Inferior parietal cortex (tissue), 1 donor: ENCODE results near the gene RNF113B.

Experiments
- DNase-seq: peaks from one replicate; pipeline ENCODE4 v3.0.0-alpha.2; 2016; ENCODE audit errors: extremely low spot score

The RNF113B gene

GRCh38 chr13:98174307-98174706 is 2.8 kb downstream of the RNF113B start:
- DNase-seq: no peak

GRCh38 chr13:98173431-98174152 is 3.5 kb downstream of the RNF113B start:
- DNase-seq: no peak

GRCh38 chr13:98172590-98173422 is 4.3 kb downstream of the RNF113B start:
- peak; percentile 31 for DNase-seq

GRCh38 chr13:98171900-98172589 is 5.0 kb downstream of the RNF113B start:
- no peak for DNase-seq

- no peak for DNase-seq
Measured at GRCh38 chr13:98169331-98169730, 7.7 kb downstream of the RNF113B start.

DNA sequence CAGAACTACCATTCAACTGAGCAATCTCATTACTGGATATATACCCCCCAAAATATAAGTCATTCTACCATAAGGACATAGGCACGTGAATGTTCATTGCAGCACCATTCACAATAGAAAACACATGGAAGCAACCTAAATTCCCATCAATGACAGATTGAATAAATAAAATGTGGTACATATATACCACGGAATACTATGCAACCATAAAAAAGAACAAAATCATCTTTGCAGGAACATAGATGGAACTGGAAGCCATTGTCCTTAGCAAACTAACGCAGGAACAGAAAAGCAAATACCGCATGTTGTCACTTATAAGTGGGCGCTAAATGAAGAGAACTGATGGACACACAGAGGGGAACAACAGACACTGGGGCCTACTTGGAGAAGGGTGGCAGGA is 14.1 kb downstream of the RNF113B start:
- no peak for DNase-seq

- DNase-seq: no peak
Measured at GRCh38 chr13:98158172-98158899, 18.7 kb downstream of the RNF113B start.

GRCh38 chr13:98157609-98158008 is 19.5 kb downstream of the RNF113B start:
- no peak for DNase-seq

- no peak for DNase-seq
Measured at GRCh38 chr13:98157188-98157587, 19.9 kb downstream of the RNF113B start.

DNA sequence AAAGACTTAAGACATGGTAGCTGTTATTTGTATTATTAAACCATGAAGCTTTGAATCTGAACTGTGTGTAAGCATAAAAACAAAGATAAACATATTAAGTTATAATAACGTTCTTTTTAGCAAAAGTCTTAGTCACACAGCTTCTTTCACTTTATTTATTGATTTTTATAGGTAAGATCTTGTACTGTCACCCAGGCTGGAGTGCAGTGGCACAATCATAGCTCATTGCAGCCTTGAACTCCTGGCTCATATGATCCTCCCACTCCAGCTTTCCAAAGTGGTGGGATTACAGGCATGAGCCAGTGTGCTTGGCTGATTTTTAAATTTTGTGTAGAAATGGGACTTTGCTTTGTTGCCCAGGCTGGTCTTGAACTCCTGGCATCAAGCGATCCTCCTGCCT is 20.8 kb downstream of the RNF113B start:
- DNase-seq: no peak

GRCh38 chr13:98155475-98156109 is 21.5 kb downstream of the RNF113B start:
- DNase-seq: no peak

DNA sequence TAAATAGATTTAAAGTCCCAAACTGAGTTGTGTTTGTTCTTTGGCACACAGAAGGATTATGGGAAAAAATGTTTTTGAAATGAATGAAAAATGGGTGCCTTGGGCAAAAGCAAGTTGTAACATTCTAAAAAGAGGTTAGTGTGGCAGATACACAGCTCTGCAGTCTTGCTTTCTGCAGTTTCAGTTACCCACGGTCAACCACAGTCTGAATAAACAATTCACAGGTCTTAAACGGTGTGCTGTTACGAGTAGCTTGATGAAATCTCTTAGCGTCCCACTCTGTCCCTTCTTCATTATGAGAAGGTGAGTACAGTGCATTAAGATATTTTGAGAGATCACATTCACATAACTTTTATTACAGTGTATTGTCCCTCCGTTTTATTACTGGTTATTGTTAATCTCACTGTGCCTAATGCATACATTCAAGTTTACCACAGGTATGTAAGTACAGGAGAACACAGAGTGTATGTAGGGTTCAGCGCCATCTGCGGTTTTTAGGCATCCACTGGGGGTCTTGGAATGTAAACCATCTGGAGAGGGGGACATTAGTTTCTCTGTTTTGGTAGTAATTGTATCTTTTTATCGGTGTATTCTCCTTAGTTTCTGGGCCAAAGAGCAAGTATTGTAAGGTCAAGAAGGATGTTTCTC is 26.1 kb downstream of the RNF113B start:
- no peak for DNase-seq

- DNase-seq: no peak
Measured at GRCh38 chr13:98147521-98147920, 29.5 kb downstream of the RNF113B start.

DNA sequence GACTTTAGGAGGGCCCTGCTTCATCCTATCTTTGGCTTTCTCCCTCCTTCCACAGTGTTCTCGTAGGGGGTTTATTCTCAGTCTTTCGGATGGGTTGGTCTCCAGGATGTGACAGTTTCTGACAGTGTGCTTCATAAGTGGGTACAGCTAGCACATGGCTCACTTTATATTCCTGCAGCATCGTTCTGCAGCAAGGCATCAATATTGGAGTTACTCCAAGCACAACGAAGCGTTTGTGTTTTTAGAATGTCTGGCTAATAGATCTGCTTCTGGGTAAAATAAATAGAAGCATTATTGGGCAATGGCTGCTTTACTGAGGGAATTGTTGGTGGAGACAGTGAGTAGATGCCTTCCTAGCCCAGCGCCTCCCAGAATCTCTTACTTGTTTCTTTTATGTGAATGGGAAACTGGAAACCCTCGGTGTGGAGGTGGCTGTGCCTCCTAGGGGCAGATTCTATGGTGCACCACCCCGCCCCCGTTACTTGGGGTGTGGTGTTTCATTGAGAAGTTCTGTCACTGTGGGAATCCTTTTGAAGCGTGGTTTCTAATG is 32.2 kb downstream of the RNF113B start:
- DNase-seq: no peak

DNA sequence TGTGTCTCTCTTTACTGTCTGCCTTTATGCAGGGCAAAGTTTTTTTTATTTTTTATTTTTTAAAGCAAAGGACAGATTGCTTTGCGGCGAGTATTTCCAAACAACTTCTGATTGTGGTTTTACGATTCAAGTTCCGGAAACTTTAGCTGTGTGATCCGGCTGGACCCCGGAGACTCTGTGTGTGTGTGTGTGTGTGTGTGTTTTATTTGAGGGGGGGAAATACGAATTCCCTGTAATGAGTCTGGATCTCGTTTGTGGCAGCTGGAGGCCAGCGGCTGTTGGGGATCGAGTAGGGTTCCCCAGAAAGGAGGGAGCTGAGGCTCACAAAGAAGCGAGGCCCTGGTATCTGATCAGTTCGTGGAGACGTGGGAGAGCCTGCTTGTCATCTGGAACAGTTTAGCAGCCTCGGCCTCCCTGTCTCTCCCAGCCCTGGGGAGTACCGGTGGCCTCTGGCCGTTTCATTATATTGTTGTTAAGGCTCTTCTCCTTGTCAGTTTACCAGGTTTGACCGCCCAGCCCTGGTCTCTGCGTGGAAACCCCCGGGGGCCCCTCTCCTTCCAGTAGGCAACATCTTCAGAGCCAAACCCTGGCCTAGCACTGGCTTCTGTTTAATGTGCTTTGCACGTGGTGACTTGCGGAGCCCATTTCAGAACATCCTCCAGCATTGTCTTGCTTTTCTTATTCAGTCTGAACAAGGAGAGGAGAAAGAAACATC is 32.9 kb downstream of the RNF113B start:
- DNase-seq: peak; percentile 28

- DNase-seq: no peak
Measured at GRCh38 chr13:98143601-98144026, 33.5 kb downstream of the RNF113B start.

DNA sequence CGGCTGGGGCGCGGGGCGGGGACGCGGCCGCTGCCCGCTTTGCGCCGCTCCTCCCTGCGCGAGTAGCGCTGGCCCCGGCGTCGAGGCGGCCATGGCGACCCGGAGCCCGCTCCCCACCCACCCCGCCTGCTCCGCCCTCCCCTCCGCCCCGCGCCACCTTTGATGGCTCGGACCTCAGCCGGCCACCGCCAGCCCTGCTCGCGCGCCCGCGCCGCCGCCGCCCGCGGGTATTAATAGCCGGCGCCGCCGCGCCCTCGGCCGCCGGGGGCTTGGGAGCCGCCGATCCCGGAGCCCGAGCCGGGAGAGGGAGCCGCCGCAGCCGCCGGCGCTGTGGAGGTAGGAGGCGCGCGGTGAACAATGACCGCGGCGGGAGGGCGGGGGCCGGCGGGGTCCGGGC is 33.9 kb downstream of the RNF113B start:
- no peak for DNase-seq

GRCh38 chr13:98142380-98143156 is 34.5 kb downstream of the RNF113B start, which contains the start of gene FARP1:
TSS of gene FARP1 (plus strand) at chr13:98143094. CDS start at chr13:98213243, 70,149 bp downstream.
- DNase-seq: no peak
